GM21786 (cell line): ENCODE data around the gene SND1.
"Not testable (repeated sequence)": the region's sequence is repeated elsewhere in the genome, so short reads cannot be mapped to it uniquely, and the experiment has no call there.

Experiments
- ATAC-seq: cut with Tn5 transposase; IDR thresholded peaks from one replicate; pipeline ENCODE4 v1.9.1; 2021; ENCODE audit not compliant: unreplicated experiment

SND1 gene

DNA sequence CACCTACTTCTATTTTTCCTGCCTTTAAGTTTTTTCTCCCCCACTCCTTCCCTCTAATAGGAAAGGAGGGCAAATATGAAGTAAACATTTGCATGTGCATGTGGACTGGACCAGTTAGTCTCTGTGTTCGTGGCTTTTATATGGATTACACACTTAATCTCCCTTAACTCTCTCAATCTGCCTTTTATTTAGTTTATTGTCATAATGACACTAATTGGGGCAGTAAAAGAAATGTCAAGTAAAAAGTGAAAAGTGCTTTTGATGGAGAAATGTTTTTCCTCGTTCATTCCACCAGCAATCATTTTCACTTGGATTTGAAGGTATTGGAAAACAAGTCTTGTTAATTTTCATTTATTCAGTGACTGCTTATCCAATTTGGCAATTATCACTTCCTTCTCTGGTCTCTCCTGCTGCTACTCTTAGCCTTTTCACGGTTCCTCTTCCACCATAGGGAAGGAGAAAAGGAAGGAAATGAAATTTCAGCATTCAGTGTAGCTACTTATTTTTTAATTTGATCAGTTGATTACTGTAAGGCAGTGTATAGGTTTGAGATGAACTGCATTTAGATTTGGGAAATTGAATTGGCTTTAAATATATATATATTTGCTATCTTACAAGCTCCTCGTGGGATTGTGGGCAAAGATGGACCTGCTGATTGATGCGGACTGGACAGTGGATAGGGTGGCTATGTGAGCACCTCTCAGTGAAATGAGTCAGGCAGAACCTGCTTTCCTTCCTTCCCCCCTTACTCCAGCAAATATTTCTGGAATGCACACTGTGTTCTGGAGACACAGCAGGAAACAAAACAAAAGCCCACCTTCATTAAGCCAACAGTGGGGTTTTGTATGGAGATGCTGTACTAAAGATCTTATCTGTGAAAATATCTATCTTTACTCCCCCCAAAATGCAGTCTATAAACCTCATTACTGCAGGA is 301.7 kb downstream of the SND1 start:
- no peak for ATAC-seq

DNA sequence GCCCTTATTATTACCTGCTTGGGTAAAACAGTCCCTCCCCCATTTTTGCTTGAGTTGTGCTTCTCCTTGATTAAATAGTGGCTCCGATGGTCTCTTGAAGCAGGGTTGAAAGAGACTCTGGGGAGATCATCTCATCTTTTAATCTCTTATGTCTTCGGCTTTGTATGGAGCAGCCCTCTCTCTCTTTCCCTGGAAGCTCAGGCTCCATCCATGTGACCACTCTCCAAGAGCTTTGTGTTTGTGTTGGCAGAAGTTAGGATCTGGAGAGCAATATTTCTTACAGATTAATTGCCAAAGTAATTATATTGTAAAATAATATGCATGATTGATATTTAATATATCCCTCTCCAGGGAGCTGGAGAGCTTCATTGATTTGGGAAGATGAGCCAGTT is 302.4 kb downstream of the SND1 start:
- ATAC-seq = no peak

DNA sequence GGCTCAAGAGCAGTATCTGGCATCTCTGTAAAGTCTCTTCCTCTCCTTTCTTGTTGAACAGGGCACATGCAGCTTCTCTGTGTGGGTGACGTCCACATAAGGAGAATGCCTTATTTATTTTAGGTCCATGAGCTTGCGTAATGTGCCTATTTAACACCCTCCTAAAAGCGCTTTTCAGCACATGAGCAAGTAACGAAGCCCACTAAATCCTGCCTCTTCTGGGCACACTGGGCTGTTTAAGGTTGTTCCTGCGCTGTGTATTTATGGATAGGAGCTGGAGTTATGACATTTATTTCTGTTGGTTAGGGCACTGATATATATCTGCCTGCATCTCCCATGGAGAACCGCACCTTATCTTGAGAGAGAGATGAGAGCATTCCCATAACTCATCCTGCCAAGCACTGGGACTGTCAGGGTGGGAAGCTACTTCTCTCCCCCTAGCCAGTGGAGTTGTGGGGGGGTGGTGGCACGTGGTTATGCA is 303.1 kb downstream of the SND1 start:
- no peak for ATAC-seq

DNA sequence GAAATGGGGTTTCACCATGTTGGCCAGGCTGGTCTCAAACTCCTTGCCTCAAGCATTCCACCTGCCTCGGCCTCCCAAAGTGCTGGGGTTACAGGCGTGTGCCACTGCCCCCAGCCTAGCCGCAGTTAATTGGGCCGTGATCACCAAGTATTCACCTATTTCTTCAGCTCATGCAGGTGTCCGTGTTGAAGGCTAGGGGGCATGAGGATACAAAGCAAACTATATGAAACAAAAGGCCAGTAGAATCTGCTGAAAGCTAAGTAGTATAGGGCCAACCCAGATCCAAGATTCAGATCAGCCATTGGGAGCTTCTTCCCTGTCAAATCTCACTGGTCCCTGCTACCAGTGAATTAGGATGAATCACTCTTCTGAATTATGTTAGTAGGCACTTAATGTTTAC is 305.9 kb downstream of the SND1 start:
- no peak for ATAC-seq

DNA sequence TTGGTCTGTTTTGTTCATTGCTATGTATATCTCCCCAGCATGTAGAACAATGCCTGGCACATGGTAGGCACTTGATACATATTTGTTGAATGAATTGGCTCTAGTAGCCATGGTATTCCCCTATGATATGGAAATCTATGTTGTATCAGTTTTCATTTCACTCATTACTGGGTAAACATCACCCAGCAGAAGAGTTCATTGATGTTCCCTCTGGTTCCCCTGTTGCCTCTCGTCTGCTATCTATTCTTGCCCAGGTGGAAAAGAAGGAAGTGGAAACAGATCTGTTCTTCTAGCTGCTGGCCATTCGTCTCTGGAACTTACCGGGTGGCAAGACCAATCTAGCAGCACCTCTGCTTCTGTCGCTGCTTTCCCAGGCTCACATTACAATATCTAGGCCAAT is 307.8 kb downstream of the SND1 start:
- ATAC-seq = peak; percentile 79

DNA sequence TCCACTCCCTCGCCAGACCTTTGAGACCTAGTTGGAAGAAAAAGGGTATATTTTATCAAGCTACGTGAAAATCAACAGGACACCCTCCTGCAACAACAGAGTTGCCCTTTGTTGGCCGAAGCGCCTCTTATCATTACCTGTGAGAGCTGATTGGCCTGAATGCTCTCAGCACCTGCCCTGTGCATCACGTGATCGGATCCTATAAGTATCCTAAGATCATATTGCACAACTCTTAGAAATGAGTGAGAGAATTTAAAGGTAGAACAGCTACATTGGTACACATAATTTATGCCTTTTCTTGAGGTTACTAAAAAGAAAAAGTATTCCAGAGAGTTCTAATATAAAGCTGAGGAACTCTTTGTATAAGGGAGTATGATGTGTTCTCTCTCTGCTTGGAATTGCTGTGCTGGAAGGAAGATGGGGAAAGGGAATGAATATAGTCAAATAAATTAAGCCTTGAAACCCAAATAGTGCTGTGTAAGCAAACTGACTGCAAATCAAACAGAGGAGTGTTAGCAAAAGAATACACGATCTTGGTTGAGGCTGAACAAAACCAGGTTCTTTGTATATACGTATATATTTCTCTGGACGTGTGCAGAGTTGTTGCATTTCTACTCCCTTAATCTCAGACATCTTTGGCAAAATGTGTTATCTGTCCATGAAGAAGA is 309.9 kb downstream of the SND1 start:
- no peak for ATAC-seq

DNA sequence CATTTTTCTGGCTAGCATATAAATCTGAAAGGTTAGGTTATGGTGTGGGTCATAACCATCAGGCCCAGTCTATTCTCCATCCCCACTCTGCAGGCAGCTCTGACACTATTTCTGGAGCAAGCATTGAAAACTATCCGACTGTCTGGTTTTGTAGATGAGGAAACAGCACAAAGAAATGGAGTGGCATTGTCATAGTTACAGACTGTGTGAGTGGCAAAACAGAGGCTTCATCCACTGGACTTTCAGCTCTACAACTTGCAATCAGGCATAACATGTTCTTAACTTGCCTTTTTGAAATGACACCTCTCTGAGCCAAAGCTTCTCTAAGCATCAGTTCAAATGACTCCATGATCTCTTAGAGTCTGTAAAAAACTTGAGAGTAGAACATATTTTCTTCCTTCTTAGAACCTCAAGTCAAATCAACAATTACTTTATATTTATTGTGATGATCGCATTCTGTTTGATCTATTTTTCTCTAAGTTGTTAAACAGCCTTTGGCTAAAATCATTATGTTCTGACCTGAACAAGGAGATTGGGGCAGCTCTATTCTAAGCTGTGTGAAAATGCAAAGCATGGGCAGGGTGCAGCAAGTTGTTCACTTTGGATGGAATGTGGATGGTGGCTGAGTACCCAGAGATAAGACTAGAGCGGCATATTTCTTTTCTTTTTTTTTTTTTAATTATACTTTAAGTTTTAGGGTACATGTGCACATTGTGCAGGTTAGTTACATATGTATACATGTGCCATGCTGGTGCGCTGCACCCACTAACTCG is 310.8 kb downstream of the SND1 start:
- no peak for ATAC-seq

DNA sequence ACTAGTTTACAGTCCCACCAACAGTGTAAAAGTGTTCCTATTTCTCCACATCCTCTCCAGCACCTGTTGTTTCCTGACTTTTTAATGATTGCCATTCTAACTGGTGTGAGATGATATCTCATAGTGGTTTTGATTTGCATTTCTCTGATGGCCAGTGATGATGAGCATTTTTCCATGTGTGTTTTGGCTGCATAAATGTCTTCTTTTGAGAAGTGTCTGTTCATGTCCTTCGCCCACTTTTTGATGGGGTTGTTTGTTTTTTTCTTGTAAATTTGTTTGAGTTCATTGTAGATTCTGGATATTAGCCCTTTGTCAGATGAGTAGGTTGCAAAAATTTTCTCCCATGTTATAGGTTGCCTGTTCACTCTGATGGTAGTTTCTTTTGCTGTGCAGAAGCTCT is 311.9 kb downstream of the SND1 start:
- ATAC-seq = not testable (repeated sequence)

DNA sequence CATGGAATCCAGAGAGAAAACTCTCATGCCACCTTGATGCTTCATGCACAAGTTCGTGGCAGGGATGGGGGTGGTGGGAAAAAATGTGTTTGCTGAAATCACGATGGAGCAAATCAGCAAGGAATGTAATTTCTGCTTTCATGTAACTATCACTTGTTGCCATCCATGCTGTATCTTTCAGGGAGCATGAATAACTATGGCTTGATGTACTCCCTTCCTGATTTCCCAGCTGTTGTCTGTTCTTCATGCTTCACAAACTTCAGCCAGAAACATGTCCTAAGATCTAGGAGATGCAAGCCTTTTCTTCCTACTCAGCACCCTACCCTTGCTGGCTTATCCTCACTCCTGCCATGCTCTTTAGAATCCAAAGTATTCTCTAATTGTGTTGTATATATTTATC is 315.3 kb downstream of the SND1 start:
- ATAC-seq = no peak

DNA sequence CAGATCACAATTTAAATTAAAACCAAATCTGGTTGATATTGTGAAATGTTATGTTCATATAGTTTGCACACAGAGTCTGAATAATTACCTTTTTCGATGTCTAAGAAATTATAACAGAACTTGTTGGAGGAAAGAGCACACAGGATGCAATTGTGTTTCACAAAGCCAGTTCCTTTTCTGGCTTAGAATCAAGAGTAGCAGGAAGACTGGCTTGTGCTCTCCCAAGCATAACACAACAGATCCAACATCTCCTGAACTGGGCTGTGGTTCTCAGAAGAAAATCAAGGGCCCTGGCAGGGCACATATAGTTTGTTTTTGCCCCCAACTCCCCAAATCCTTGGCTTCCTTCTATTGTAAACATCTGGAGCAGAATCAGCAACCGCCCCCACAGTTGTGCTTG is 316.6 kb downstream of the SND1 start:
- no peak for ATAC-seq

DNA sequence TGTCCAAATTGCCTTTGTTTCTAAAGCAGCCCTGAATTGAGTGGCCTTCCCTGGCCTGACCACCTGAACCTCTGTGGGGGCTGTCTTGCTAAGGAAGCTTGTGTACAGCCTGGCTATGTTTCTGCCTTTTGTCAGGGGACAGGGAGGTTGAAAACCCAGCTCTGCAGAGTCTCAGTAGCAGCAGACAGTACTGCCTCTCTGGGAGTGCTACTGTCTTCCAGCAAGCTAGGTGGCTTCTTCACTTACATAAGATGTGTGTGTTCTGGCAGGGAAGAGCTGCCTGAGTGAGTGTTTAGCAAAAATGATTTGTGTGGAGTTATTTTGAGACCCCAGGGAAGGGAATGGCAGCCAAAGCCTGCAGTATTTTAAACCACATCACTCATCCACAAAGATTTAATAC is 321.8 kb downstream of the SND1 start:
- no peak for ATAC-seq

DNA sequence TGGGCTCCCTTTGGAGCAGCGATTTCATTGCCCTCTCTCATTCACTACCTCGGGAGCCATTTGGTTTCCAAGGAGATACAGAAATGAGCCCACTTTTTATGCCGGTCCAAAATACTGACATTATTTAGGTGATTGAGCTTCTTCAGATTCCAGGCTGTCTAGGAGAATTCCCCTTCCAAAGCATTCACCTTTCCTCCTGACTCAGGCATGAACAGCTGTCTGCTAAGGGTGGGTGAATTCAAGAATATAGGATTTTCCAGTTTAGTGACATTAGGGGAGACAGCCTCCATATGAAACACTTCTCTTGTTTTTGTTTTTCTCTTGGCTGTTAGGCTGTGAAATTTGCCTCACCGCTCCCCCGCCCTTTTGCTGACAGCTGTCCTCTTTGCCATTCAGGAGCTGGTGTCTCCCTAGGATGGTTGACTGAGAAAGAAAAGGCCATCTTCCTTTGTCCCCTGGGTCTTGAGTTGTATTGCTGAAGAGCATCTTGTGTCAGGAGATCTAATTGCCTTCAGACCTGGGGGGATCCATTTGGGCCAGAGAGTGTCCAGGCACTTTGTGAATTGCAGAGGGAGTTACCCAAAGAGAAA is 322.5 kb downstream of the SND1 start:
- ATAC-seq = no peak

DNA sequence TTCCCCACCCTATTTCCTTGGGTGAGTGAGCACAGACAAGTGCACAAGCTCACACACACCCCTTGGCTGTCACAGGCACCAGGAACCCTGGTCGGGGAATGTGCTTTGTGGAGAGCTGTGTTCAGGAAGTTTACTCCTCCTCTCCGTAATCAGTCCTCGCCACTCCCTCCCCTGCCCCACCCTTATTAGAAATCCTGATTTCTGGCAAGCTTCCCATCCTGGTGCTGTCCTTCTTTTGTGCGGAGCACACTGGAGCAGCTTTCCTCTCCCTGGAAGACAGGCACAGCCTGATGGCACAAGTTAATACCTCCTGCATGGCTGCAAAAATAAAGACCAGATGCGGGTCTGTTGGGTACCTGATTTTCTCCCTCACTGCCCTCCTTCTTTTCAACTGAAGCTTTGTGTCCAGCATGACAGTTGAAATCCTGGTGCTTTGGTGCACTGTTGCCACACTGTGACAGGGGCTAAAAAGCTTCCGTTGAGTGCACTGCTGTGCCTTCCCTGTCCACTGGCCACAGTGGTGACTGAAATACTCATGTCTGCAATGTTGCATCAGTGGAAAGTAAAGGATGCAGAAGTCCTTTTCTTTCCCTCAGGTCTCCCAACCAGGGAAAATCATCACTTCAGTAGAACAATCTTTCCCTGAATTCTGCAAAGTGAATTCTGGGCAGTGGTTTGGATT is 324.2 kb downstream of the SND1 start:
- no peak for ATAC-seq

DNA sequence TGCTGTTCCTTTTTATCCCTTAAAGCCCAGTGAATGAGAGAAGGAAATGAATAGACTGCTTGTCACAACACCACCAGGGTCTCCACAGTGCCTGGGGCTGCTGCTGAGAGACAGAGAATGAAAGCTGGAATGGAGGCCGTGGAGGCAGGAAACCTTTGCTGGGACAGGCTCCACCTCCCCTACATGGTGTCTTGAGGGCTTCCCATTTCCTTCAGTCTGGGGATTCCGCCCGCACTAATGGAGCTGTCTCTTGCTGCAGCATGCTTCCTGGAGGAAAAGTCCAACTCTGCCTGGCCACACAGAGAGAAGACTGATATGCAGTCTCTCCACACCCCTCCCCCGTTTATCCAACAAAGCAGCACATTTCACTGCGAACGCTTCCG is 324.7 kb downstream of the SND1 start:
- no peak for ATAC-seq

DNA sequence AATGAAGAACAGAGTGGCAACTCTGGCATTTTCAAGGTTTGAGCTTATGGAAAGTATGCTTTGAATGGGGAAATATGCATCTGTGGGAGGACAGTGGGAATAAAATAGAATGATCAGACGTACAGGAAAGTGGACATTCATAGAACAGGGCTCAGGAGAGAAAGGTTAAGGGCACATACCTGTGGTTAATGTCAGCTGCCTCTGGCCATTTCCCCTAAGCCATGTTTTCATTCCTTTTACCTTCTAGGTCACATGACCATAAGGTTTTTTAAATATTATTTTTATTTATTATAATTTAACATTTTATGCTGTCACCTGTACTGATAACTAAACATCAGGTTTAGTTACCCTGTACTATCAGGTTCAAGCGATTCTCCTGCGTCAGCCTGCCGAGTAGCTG is 326.4 kb downstream of the SND1 start:
- ATAC-seq = no peak

DNA sequence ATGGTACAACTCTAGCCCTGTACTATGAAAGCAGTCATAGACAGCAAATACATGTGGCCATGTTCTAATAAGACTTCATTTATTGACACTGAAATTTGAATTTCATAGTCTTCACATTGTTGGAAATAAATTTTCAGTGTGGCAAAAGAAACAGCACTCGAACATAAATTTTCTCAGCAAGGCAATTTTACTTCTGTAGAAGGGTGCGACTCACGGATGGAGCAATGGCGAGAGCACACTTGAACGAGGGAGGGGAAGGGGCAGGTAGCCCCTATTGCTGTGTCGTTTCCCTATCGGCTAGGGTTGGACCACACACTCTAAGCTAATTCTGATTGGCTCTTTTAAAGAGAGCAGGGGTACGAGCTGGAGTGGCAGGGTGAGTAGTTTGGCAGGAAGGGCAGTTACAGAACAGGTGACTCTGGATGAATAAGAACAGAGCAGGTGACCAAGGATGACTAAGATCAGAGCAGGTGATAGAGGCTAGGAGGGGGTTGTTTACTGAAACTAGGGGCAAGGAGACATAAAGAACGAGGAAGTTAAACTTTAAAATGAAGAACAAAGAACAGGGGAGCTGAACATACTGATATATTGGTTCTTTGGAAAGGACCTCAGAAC is 327.2 kb downstream of the SND1 start:
- no peak for ATAC-seq

DNA sequence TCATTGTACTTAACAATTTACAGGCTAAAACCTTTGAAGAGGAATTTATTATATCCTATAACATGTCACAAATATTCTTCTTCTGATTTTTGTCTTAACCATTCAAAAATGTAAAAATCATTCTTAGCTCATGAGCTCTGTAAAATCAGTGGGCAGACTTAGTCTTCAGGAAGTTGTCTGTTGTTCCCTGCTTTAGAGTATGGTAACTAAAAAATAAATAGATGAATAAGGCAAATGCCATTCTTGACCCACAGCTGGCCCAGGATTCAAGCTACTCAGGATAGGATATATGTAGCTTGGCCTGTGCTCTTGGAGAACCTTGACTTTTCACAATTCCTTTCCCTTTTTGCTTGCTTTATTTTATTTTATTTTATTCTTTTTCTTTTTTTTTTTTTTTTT is 327.7 kb downstream of the SND1 start:
- ATAC-seq = no peak

DNA sequence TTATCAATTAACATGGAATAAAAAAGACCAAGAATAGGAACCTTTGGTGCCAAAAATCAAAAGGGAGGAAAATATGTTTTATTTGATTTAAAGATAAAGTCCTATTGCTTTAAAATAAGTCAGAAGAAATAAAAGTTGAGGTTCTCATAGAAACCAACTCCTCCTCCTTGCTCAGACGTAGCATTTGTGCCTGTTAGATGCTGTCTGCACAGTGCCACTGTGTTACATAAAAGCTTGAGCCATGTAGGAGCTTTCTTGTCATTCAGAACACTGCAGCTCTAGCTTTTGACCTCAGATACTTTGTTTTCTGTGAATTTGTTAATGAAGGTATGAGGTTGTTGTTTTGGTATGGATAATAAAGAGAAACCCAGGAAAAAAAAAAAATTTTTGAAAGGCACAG is 328.9 kb downstream of the SND1 start:
- ATAC-seq = no peak

DNA sequence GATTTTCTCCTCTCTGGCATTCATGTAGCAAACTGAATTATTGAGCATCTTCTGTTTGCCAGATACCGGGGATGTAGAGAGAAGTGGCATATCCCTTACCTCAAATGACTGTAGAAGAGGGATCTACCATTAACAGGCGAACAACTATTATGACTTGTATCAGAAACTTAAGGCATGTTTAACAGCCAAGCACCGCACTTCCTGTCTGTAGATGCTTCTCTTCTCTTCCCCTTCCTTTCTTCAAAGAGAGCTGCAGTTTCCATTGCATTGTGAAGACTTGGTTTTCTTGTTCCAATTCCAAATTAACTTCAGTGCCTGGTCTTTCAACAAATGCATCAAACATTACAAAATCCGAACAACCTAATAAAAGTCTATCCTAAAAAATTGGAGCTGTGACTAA is 330.0 kb downstream of the SND1 start:
- ATAC-seq = no peak

DNA sequence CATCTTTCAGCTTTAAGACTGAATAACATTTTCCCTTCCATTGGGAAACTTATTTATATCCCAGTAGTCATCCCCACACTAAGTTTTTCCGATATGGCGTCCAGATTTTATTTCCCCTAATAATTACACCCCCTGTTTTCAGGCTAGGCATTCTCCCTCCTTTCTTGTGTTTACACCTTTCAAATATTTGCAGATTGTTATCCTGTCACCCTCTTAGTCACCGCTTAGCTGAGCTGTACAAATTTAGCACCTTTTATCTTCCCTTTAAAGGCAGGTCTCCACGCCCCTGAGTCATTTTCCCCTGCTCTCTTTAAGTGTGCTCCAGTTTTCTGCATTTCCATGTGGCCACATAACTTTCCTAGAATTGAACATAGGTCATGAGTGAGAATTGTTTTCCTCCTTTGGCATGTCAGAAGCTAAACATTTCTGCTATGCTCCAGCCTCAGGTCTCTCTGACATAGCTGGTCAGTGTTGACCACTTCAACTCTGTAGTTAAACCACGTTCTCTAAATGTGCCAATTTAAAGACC is 331.9 kb downstream of the SND1 start:
- ATAC-seq = no peak
